C4-2B (cell line): ENCODE measurements around the gene HDAC4.

ENCODE experiments used
- CTCF ChIP-seq: fragments of 450-650 bp; conservative IDR thresholded peaks from 2 replicates; pipeline ENCODE4 v1.5.1; 2017; ENCODE audit warnings: mild to moderate bottlenecking
- ZFX ChIP-seq: fragments of 450-650 bp; IDR thresholded peaks from 2 replicates; pipeline ENCODE4 v1.6.1; 2017

GRCh38 chr2:239397931-239398471 is 2.8 kb downstream of the HDAC4 start:
- no peak for TF ChIP-seq ZFX
- no peak for TF ChIP-seq CTCF
